Measurements from ENCODE around the gene RAB3GAP2.
"Not testable (repeated sequence)": the region's sequence is repeated elsewhere in the genome, so short reads cannot be mapped to it uniquely, and the experiment has no call there.

RAB3GAP2 gene

GRCh38 chr1:220281159-220281574, 8.9 kb upstream of the RAB3GAP2 start:
- DNase-seq = no peak

DNA sequence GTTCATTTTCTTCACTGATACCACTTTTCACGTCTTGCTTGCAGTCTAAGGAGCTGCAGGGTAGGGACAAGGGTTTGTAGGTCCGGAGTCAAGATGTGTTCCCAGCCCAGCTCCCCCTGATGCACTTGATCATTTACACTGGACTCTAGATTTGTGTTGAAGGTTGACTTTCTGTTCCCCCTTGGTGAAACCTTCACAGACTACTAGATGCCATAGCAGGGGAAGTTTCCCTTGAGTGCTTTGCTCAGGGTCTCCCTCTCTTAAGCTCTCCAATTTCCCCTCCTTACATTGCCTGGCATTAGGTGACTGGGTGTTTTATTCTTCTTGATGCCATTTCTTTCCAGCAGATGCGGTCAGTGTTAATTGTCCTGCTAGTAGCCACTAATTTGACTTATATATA, 8.0 kb upstream of the RAB3GAP2 start:
- no peak for DNase-seq

DNA sequence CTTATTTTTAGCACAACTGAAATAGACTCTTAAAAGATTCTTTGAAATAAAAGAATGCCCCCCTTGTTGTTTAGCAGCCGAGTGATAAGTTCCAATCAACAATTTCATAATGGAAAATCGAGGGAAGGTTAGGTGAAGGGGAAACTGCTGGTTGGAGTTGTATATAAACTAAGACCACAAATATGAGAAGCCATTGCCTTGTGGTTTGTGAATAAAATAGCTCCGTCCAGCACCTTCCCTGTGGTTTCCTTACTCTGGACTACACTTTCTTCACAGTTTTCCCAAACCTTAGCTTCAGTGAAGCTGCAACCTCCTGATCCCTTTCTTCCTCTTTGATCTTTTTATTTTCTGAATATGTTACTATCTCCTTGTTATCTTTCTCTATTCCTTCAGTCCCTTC, 6.7 kb upstream of the RAB3GAP2 start:
- DNase-seq = no peak

- no peak for DNase-seq
Measured at GRCh38 chr1:220275430-220275829, 3.2 kb upstream of the RAB3GAP2 start.

DNA sequence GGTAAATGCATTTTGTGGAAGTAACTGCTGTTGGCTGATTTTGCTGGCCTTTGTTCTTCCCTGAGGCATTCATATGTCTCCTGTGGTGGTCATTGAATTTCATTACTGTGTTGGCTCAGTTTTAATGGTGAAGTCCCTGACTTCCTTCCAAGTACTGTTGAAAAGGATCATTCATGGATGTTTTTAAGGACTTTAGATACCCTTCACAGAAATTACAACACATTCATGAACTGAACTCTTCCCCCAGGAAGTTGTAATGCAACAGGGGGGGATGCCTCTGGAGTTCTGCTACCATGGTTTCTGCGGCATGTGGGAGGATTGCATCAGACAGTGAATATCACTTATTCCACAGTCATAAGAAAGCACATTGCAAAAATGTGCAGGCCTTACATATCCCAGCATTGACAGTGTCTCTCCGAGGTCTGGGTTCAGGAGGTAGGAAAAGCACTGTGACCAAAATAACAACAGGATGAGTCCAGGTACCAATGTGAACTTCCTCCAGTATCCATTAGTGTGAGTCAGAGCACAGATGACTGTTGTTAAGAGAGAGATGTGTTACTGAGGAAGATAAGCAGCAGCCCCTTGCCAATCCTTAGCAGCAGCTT, 2.1 kb upstream of the RAB3GAP2 start:
- DNase-seq = no peak

- DNase-seq = no peak
Measured at GRCh38 chr1:220272841-220273090, 513 bp upstream of the RAB3GAP2 start.

DNA sequence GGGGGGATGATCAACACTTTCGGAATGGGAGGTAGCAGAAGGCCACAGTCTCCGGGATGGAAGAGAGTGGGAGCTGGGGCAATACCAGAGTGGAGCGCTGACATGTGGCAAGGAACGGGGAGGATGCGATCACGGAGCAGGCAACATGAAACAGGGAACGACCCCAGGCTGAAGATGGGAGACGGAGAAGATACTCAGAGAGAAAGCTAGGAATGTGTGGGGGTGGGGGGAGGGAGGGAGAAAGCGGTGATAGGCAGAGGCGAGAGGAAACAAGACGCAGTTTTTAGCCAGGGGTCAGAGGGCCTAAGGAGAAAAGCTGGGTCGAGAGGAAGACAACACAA, 577 bp downstream of the RAB3GAP2 start:
- no peak for DNase-seq

DNA sequence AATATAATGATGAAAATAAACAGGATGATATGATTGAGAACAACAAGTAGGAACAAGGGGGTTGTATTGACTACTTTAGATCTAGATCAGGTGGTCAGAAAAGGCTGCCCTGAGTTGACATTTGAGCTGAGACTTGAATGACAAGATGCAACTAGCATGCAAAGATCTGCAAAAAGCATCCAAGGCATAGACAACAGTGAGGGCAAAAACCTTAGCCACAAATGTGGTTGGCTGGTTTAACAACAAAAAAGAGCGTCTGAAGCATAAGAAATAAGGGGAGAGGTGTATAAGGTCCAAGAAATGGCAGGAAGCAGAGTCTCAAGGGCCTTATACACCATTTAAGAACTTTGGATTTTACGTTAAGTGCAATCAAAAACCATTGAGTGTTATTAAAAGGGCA, 3.2 kb downstream of the RAB3GAP2 start:
- no peak for DNase-seq

DNA sequence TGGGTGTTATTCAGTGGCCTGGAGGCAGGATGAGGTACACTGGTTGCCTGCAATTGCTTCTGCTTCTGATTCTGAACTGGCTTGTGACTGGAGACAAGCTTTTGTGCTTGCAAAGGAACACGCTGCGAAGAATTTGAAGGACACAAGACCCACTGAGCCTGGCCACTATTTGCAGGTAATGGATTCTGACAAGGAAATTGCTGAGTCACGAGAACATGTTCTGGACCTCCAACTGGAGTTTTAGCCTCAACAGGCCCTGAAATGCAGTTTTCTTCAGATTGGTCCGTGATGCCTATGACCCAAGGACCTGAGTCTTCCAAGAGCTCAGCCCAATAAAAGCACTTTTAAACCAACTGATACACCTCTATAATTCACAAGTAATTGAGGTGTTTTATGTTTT, 4.6 kb downstream of the RAB3GAP2 start:
- DNase-seq = no peak

GRCh38 chr1:220260228-220260627, 12.0 kb downstream of the RAB3GAP2 start:
- DNase-seq = not testable (repeated sequence)

DNA sequence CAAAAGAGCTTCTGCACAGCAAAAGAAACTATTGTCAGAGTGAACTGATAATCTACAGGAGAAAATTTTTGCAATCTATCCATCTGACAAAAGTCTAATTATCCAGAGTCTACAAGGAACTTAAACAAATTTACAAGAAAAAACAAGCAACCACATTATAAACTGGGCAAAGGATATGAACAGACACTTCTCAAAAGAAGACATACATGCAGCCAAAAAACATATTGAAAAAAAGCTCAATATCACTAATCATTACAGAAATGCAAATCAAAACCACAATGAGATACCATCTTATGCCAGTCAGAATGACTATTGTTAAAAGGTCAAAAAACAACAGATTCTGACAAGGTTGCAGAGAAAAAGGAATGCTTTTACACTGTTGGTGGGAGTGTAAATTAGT, 12.5 kb downstream of the RAB3GAP2 start:
- not testable (repeated sequence) for DNase-seq

DNA sequence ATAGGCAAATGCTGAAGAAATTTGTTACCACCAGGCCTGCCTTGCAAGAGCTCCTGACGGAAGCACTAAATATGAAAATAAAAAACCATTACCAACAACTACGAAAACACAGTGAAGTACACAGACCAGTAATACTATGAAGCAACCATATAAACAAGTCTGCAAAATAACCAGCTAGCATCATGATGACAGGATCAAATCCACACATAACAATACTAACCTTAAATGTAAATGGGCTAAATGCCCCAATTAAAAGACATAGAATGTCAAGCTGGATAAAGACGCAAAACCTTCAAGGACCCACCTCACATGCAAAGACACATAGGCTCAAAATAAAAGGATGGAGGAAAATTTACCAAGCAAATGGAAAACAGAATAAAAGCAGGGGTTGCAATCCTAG, 16.1 kb downstream of the RAB3GAP2 start:
- DNase-seq = not testable (repeated sequence)

- DNase-seq = no peak
Measured at GRCh38 chr1:220255204-220255603, 17.0 kb downstream of the RAB3GAP2 start.

DNA sequence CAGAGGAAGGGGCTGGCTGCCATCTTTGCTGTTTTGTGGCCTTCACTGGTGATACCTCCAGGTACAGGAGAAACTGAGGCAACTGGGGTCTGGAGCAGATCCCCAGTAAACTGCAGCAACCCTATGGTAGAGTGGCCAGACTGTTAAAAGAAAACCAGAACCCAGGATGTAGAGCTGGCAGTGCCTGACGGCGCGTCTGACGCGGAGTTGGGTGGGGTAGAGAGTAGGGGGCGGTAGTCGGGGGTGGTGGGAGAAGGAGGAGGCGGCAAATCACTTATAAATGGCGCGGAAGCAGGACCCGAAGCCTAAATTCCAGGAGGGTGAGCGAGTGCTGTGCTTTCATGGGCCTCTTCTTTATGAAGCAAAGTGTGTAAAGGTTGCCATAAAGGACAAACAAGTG, 19.0 kb downstream of the RAB3GAP2 start:
- not testable (repeated sequence) for DNase-seq

GRCh38 chr1:220251272-220251671, 21.0 kb downstream of the RAB3GAP2 start:
- no peak for DNase-seq

- DNase-seq = no peak
Measured at GRCh38 chr1:220250681-220251080, 21.6 kb downstream of the RAB3GAP2 start.

DNA sequence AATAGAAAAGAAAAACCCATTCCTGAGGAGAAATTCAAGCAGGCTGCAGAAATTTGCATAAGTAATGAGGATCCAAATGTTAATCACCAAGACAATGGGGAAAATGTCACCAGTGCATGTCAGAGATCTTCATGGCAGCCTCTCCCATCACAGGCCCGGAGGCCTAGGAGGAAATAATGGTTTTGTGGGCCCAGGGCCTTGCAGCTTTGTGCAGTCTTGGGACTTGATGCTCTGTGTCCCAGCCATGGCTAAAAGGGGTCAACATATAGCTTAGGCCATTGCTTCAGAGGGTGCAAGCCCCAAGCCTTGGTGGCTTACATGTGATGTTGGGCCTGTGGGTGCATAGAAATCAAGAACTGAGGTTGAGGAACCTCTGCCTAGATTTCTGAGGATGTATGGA, 22.7 kb downstream of the RAB3GAP2 start:
- DNase-seq = no peak

DNA sequence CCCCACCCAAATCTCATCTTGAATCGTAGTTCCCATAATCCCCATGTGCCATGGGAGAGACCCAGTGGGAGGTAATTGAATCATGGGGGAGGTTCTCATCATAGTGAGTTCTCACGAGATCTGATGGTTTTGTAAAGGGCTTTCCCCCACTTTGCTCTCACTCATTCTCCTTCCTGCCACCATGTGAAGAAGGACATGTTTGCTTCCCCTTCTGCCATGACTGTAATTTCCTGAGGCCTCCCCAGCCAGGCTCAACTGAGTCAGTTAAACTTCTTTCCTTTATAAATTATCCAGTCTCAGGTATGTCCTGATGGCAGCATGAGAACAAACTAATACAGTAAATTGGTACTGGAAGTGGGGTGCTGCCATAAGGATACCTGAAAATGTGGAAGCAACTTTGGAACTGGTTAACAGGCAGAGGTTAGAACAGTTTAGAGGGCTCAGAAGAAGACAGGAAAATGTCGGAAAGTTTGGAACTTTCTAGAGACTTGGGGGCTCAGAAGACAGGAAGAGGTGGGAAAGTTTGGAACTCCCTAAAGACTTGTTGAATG, 23.5 kb downstream of the RAB3GAP2 start:
- not testable (repeated sequence) for DNase-seq

DNA sequence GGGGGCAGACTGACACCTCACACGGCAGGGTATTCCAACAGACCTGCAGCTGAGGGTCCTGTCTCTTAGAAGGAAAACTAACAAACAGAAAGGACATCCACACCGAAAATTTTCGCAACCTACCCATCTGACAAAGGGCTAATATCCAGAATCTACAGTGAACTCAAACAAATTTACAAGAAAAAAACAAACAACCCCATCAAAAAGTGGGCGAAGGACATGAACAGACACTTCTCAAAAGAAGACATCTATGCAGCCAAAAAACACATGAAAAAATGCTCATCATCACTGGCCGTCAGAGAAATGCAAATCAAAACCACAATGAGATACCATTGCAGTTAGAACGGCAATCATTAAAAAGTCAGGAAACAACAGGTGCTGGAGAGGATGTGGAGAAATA, 26.4 kb downstream of the RAB3GAP2 start:
- DNase-seq = not testable (repeated sequence)

DNA sequence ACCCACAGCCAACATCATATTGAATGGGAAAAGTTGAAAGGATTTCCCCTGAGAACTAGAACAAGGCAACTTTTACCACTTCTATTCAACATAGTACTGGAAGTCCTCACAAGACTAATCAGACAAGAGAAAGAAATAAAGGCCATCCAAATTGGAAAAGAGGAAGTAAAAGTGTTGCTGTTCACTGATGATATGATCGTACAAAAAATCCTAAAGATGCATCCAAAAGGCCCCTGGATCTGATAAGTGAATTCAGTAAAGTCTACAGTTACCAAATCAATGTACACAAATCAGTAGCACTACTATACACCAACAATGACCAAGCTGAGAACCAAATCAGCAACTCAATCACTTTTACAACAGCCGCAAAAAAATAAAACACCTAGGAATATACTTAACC, 28.3 kb downstream of the RAB3GAP2 start:
- no peak for DNase-seq

GRCh38 chr1:220241072-220241663, 31.1 kb downstream of the RAB3GAP2 start:
- DNase-seq = no peak

- no peak for DNase-seq
Measured at GRCh38 chr1:220239966-220240365, 32.3 kb downstream of the RAB3GAP2 start.

DNA sequence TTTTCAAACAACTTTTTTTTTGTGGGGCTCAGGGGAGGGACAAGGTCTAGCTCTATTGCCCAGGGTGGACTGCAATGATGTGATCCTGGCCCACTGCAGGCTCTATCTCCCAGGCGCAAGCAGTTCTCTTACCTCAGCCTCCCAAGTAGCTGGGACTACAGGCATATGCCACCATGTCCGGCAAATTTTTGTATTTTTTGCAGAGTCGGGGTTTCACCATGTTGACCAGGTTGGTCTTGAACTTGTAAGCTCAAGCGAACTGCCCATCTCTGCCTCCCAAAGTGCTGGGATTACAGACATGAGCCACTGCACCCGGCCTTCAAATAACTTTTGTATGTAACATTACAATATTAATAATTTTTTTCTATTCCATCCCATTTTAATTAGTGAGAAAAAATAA, 33.0 kb downstream of the RAB3GAP2 start:
- no peak for DNase-seq

GRCh38 chr1:220236278-220236677, 36.0 kb downstream of the RAB3GAP2 start:
- DNase-seq = not testable (repeated sequence)

- DNase-seq = peak; percentile 82
Measured at GRCh38 chr1:220235462-220235861, 36.8 kb downstream of the RAB3GAP2 start.
